Uterus (tissue), 4 donors: ENCODE results near the gene ZNF319. TPM values are rescaled to one million over a fixed set of nuclear protein-coding genes. Genes with fewer than 3 reads are reported as not detected.

Source experiments
- DNase-seq, 2 donors: peaks; one replicate each; pipeline ENCODE4 v3.0.0-alpha.2; 2019 to 2020
- H3K27ac ChIP-seq, 2 donors: fragments of 200-600 bp; sonication (generic); 1 replicate in 1 of 2; 2 replicates in 1 of 2; pipeline ENCODE4 v1.5.1; 2016 to 2018
- H3K27me3 ChIP-seq, 2 donors: fragments of 200-600 bp; sonication (generic); one replicate each; pipeline ENCODE4 v1.5.1; 2018 to 2019; ENCODE audit warnings: control low read depth in 1 of 2
- H3K36me3 ChIP-seq, 2 donors: fragments of 200-600 bp; sonication (generic); one replicate each; pipeline ENCODE4 v1.5.1; 2019; ENCODE audit warnings: control low read depth in 1 of 2
- H3K4me1 ChIP-seq, 2 donors: fragments of 200-600 bp; sonication (generic); one replicate each; pipeline ENCODE4 v1.5.1; 2018 to 2019; ENCODE audit warnings: control low read depth in 1 of 2
- H3K4me3 ChIP-seq, 2 donors: fragments of 200-600 bp; sonication (generic); 1 replicate in 1 of 2; 2 replicates in 1 of 2; pipeline ENCODE4 v1.5.1; 2018 to 2019; ENCODE audit warnings: mild to moderate bottlenecking in 1 of 2
- H3K9me3 ChIP-seq, 2 donors: fragments of 200-600 bp; sonication (generic); one replicate each; pipeline ENCODE4 v1.5.1; 2019; ENCODE audit warnings: control low read depth in 1 of 2
- POLR2A ChIP-seq, 2 donors: fragments of 450-650 bp; IDR thresholded peaks; one replicate each; pipeline ENCODE4 v1.6.1; 2016; ENCODE audit warnings: antibody characterized with exemption in 2 of 2, mild to moderate bottlenecking in 1 of 2, moderate library complexity in 1 of 2
- intact Hi-C: fragments of 100-400 bp; cut with DNase I; formaldehyde crosslinking; loops from one replicate; pipeline ENCODE4 v1.15.1; 2023; ENCODE audit warnings: low total_unique reads
- total RNA-seq, 4 donors: library from RNA; depleted of rRNA in 3 of 4; stranded (reverse); fragments of >200 nt in 3 of 4; gene quantifications; one replicate each; pipeline versions ENCODE4 v1.1.0 to v1.2.4, GENCODE V29; 2014 to 2023
- TF ChIP-seq, protein P1 (sequence below), 4 experiments: fragments of 200-600 bp in 2 of 4; fragments of 450-650 bp in 2 of 4; sonication (generic) in 2 of 4; IDR thresholded peaks; one replicate each; pipeline ENCODE4 v1.5.1; 2016 to 2019; ENCODE audit warnings: antibody characterized with exemption in 4 of 4, mild to moderate bottlenecking in 2 of 4, moderate library complexity in 1 of 4
- donor health status: DM: yes; HTN: yes; CAD: no.

ZNF319 gene
- total RNA-seq, 4 donors from 2014 or later = 5.4 to 11.5 (median 6.9) TPM

DNA sequence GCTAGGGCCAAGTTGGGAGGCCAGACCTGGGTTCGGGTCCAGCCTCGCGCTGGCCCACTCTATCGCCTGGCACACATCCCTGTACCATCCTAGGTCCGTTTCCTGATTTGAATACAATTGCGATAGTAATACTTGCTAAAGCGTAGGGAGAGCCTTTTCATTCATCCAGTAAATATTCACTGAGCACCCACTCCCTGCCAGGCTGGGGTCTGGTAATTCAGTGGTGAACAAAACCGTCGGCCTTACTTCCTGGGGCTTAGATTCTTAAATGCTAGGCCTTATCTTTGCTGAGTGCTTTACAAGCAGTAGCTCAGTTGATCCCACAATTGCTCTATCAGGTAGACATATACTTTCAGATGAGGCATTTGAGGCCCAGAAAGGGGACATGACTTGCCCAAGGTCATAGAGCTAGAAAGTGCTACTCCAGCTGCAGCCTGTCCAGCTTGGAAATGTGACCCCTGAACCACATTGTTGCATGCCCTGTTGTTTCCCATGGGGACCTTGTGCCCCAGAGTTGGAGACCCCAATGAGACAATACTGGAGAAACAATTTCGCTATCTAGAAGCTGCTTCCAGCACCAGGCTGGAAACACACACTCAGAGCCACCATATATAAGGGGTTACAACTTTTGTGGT, 1.4 kb upstream of the ZNF319 start:
- intact Hi-C loops = loop anchor here (5.0 kb wide), 2 partner anchors 100 to 245 kb away; no protein-coding TSS in a partner anchor
- Histone ChIP-seq H3K36me3 (no peaks in the 10 kb centered on the region), H3K27me3 (no peaks in the 10 kb centered on the region), H3K27ac (peak overlapping the region; percentile 87), H3K9me3 (no peaks in the 10 kb centered on the region), H3K4me3 (peak overlapping the region; percentile 52 to 60), H3K4me1 (no peaks in the 10 kb centered on the region)
- TF ChIP-seq, protein P1, sequence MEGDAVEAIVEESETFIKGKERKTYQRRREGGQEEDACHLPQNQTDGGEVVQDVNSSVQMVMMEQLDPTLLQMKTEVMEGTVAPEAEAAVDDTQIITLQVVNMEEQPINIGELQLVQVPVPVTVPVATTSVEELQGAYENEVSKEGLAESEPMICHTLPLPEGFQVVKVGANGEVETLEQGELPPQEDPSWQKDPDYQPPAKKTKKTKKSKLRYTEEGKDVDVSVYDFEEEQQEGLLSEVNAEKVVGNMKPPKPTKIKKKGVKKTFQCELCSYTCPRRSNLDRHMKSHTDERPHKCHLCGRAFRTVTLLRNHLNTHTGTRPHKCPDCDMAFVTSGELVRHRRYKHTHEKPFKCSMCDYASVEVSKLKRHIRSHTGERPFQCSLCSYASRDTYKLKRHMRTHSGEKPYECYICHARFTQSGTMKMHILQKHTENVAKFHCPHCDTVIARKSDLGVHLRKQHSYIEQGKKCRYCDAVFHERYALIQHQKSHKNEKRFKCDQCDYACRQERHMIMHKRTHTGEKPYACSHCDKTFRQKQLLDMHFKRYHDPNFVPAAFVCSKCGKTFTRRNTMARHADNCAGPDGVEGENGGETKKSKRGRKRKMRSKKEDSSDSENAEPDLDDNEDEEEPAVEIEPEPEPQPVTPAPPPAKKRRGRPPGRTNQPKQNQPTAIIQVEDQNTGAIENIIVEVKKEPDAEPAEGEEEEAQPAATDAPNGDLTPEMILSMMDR (IDR thresholded peaks at IDR 0.05) = no peak
- no peak for TF ChIP-seq POLR2A (IDR thresholded peaks at IDR 0.05)
- no peak for DNase-seq

DNA sequence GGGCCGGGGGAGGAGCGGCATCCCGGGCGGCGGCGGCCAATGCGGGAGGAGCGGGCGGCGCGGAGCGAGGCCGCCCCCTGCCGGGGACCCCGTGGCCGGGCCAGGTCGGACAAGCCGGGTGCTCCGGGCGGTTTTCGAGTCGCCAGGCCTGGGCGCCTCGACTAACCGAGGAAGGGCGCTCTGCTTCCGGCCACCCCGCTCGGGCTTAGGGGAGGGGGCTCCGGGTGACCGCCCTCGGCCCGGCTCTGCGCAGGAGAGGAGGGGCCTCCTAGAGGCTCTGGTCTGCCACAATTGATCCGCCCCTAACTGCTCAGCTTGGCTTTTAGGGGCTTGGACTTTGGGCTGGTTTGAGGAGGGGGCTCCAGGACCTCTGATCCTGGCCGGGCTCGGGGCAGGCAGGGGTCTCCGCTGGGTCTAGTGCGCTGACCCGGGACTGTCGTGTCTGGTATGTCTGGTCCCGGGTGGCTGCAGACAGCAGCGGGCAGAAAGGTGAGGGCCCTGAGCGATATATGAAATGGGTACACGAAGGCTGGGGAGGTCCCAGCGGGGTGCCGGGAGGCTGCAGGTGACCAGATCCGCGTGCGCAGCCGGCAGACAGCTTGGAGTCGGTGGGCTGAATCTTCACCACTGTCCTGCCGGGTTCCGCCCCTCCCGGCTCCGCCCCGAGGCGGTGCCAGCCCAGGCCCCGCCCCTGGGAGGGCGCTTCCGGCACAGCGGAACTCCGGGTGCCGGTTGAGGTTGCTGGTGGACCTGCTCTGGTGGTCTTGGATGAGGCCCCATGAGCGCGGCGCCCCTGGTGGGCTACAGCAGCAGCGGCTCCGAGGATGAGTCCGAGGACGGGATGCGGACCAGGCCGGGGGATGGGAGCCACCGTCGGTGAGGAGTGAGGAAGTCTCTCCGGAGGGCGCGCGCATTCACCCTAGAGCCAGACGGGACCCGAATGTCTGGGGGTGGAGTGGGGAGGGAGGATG, 519 bp upstream of the ZNF319 start, which contains the start of gene USB1:
USB1 (plus strand) TSS at position 702 of the 971 bp plus-strand sequence; CDS start at position 779, 77 bp downstream.
- Histone ChIP-seq H3K9me3 (no peaks in the 10 kb centered on the region), H3K27ac (peak within 1 kb of the TSS; percentile 87), H3K27me3 (no peaks in the 10 kb centered on the region), H3K4me3 (peak within 1 kb of the TSS; percentile 52 to 60), H3K4me1 (no peaks in the 10 kb centered on the region), H3K36me3 (no peaks in the 10 kb centered on the region)
- intact Hi-C loops = loop anchor here (5.0 kb wide), 2 partner anchors 99 to 244 kb away; no protein-coding TSS in a partner anchor
- TF ChIP-seq, protein P1 (IDR thresholded peaks at IDR 0.05) = peak; percentile 59 to 88 (median 70)
- peak; percentile 46 to 77 for TF ChIP-seq POLR2A (IDR thresholded peaks at IDR 0.05)
- peak; percentile 76 to 86 for DNase-seq

DNA sequence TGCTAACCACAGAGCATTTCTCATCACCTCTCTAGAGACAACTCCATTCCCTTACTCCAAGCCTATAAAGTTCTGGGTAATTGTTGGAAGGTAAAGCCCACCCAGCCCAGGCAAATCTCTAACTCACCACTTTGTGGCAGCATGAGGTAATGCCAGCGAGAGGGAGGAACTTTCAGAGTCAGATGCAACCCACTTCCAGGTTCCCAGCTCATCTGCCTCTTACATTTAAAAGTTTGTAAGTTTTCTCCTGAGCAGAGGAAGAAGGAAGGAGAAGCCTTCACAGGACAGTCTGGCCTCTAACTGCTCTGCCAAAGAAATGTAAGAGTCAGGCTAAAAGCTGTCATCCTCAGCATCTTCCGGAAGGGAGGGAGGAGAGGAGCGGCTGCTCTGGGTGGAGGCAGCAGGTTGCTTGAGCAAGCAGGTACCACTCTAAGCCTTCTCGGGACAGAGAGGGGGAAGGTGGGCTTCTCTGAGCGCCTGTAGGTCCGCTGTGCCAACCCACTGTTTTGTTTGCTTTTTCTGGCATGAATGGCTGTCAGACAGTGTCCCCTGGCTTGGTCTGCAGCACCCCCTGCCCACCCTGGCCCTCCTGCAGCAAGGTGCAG, 1.0 kb downstream of the ZNF319 start:
- DNase-seq = no peak
- Histone ChIP-seq H3K27ac (peak overlapping the region; percentile 87), H3K36me3 (no peaks in the 10 kb centered on the region), H3K27me3 (no peaks in the 10 kb centered on the region), H3K4me1 (no peaks in the 10 kb centered on the region), H3K4me3 (peak overlapping the region; percentile 52 to 60), H3K9me3 (no peaks in the 10 kb centered on the region)
- TF ChIP-seq, protein P1 (IDR thresholded peaks at IDR 0.05) = no peak
- no peak for TF ChIP-seq POLR2A (IDR thresholded peaks at IDR 0.05)
- intact Hi-C loops = no loop called here

DNA sequence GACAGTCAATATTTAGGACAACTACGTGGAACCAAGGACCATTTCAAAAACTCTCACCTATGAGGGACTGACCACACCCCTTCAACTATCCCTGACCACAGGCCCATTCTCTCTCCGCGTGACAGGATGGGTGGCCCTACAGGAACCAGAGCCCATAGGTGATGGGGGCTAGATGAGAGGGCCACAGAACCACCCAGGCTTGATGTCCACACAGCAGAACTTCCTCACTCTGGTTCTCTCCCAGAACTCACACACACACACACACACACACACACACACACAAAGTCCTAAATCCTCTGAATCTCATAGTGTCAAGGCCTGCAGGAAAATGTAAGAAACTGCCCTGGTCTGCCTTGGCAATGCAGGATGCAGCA, 1.5 kb downstream of the ZNF319 start:
- Histone ChIP-seq H3K9me3 (no peaks in the 10 kb centered on the region), H3K36me3 (no peaks in the 10 kb centered on the region), H3K4me3 (no peak overlapping the region), H3K27ac (peak overlapping the region in 1 of 2 donors; percentile 87), H3K4me1 (no peaks in the 10 kb centered on the region), H3K27me3 (no peaks in the 10 kb centered on the region)
- no peak for DNase-seq
- intact Hi-C loops = no loop called here
- TF ChIP-seq, protein P1 (IDR thresholded peaks at IDR 0.05) = no peak
- no peak for TF ChIP-seq POLR2A (IDR thresholded peaks at IDR 0.05)
